GM10266 (cell line): Measurements from ENCODE around the gene AK5.

Experiments
- DNase-seq: peaks from one replicate; pipeline ENCODE4 v3.0.0; 2012; ENCODE audit errors: extremely low spot score
- CTCF ChIP-seq: IDR thresholded peaks from 2 replicates; pipeline ENCODE4 v1.5.1; 2012; ENCODE audit warnings: mild to moderate bottlenecking, low read depth; ENCODE audit not compliant: control insufficient read depth, insufficient read depth; ENCODE audit errors: missing control alignments

The AK5 gene

GRCh38 chr1:77582905-77583304 lies 301.1 kb downstream of the AK5 start:
- TF ChIP-seq CTCF = no peak
- no peak for DNase-seq

- DNase-seq = peak; percentile 12
- TF ChIP-seq CTCF = no peak
Measured at GRCh38 chr1:77583483-77583882, 301.7 kb downstream of the AK5 start.

GRCh38 chr1:77584884-77585283 lies 303.1 kb downstream of the AK5 start:
- DNase-seq = no peak
- TF ChIP-seq CTCF = no peak

- DNase-seq = no peak
- TF ChIP-seq CTCF = no peak
Measured at GRCh38 chr1:77585610-77586314, 303.9 kb downstream of the AK5 start.

GRCh38 chr1:77589231-77589630 lies 307.4 kb downstream of the AK5 start:
- DNase-seq = no peak
- TF ChIP-seq CTCF = no peak

GRCh38 chr1:77590651-77591050 lies 308.8 kb downstream of the AK5 start:
- TF ChIP-seq CTCF = no peak

GRCh38 chr1:77592906-77593305 lies 311.1 kb downstream of the AK5 start:
- no peak for TF ChIP-seq CTCF
- DNase-seq = no peak

More at GRCh38 chr1:77590651-77591050, 308.8 kb downstream of the AK5 start:
- DNase-seq = no peak
